GM12878 (cell line): ENCODE results near the gene DDX10.

Experiments
- CREB1 ChIP-seq: IDR thresholded peaks from 2 replicates; pipeline ENCODE4 v1.6.1; 2012; ENCODE audit warnings: low read depth, mild to moderate bottlenecking, inconsistent platforms
- CTCF ChIP-seq, 3 experiments: IDR thresholded peaks in 2 of 3; conservative IDR thresholded peaks in 1 of 3; 2 replicates each; pipeline ENCODE4 v1.5.1; 2011; ENCODE audit warnings: low read depth in 3 of 3, low read length in 3 of 3, mild to moderate bottlenecking in 3 of 3, control low read depth in 2 of 3, moderate library complexity in 2 of 3, inconsistent platforms in 1 of 3, mixed read lengths in 1 of 3; ENCODE audit not compliant: control insufficient read depth in 2 of 3, insufficient read depth in 1 of 3; ENCODE audit errors: extremely low read depth in 1 of 3
- EZH2 ChIP-seq: IDR thresholded peaks from 2 replicates; pipeline ENCODE4 v1.6.1; 2012; ENCODE audit warnings: low read depth, mild to moderate bottlenecking, control low read depth, inconsistent platforms, low read length, borderline replicate concordance; ENCODE audit not compliant: control insufficient read depth
- FOXM1 ChIP-seq: IDR thresholded peaks from 2 replicates; pipeline ENCODE4 v1.6.1; 2012; ENCODE audit warnings: low read depth, mild to moderate bottlenecking, inconsistent platforms, low read length, moderate library complexity
- NKRF ChIP-seq: fragments of 450-650 bp; conservative IDR thresholded peaks from 2 replicates; pipeline ENCODE4 v1.6.1; 2017; ENCODE audit warnings: mild to moderate bottlenecking, moderate library complexity
- REST ChIP-seq: IDR thresholded peaks from 2 replicates; pipeline ENCODE4 v1.6.1; 2012; ENCODE audit warnings: mild to moderate bottlenecking, low read depth, low read length
- SREBF2 ChIP-seq: IDR thresholded peaks from 2 replicates; pipeline ENCODE4 v1.6.1; 2012; ENCODE audit warnings: mild to moderate bottlenecking, low read length
- USF1 ChIP-seq: IDR thresholded peaks from 2 replicates; pipeline ENCODE4 v1.6.1; 2011; ENCODE audit warnings: borderline replicate concordance, low read depth, mild to moderate bottlenecking, moderate library complexity, mixed read lengths, low read length; ENCODE audit not compliant: insufficient read depth; ENCODE audit errors: extremely low read length
- YY1 ChIP-seq: IDR thresholded peaks from 2 replicates; pipeline ENCODE4 v1.6.1; 2011; ENCODE audit warnings: low read depth, mild to moderate bottlenecking, low read length
- ZBTB33 ChIP-seq: fragments of 450-650 bp; IDR thresholded peaks from 2 replicates; pipeline ENCODE4 v1.6.1; 2017; ENCODE audit warnings: mild to moderate bottlenecking

GRCh38 chr11:108897916-108898315 is 233.0 kb downstream of the DDX10 start:
- TF ChIP-seq CTCF (IDR thresholded peaks at IDR 0.05 in 2 of 3, conservative IDR thresholded peaks at IDR 0.05 in 1 of 3; ENCODE audit: control insufficient read depth in 2 of 3, extremely low read depth in 1 of 3, insufficient read depth in 1 of 3, low read depth in 3 of 3, low read length in 3 of 3) (no peak), CREB1 (no peak), EZH2 (no peak), REST (no peak), YY1 (no peak), ZBTB33 (no peak), NKRF (no peak), FOXM1 (no peak), USF1 (no peak), SREBF2 (no peak)
